Fibroblast of lung (primary cell): ENCODE results near the gene KCNK18. TPM values are rescaled to one million over a fixed set of nuclear protein-coding genes. Genes with fewer than 3 reads are reported as not detected.

Experiments
- DNase-seq, 2 donors: peaks; one replicate each; pipeline versions ENCODE4 v3.0.0 to v3.0.0-alpha.2; 2010; ENCODE audit warnings: low read depth in 2 of 2
- H2AFZ ChIP-seq: 2 replicates; pipeline ENCODE4 v1.5.1; 2012; ENCODE audit warnings: low read length, control low read depth, inconsistent platforms
- H3K27ac ChIP-seq: 2 replicates; pipeline ENCODE4 v1.5.1; 2011; ENCODE audit warnings: low read length, control low read depth; ENCODE audit not compliant: insufficient read depth
- H3K27me3 ChIP-seq: 2 replicates; pipeline ENCODE4 v1.5.1; 2011; ENCODE audit warnings: mild to moderate bottlenecking, low read length; ENCODE audit not compliant: control insufficient read depth, insufficient read depth
- H3K36me3 ChIP-seq: 2 replicates; pipeline ENCODE4 v1.5.1; 2011; ENCODE audit warnings: low read length; ENCODE audit not compliant: control insufficient read depth, insufficient read depth
- H3K4me1 ChIP-seq: 2 replicates; pipeline ENCODE4 v1.5.1; 2011; ENCODE audit warnings: low read length; ENCODE audit not compliant: control insufficient read depth, insufficient read depth; ENCODE audit errors: extremely low read depth
- H3K4me2 ChIP-seq: 2 replicates; pipeline ENCODE4 v1.5.1; 2011; ENCODE audit warnings: low read length, control low read depth; ENCODE audit not compliant: insufficient read depth; ENCODE audit errors: extremely low read depth
- H3K4me3 ChIP-seq, 4 experiments: fragments of 200-600 bp in 1 of 4; sonication (generic) in 1 of 4; replicated peaks in 1 of 4; 2 replicates each; pipeline ENCODE4 v1.5.1; 2011 to 2016; ENCODE audit warnings: low read length in 4 of 4, low read depth in 3 of 4, mild to moderate bottlenecking in 3 of 4, control low read depth in 2 of 4, inconsistent platforms in 1 of 4, mixed read lengths in 1 of 4; ENCODE audit not compliant: insufficient read depth in 1 of 4; ENCODE audit errors: control extremely low read depth in 1 of 4
- H3K79me2 ChIP-seq: 2 replicates; pipeline ENCODE4 v1.5.1; 2012; ENCODE audit warnings: mild to moderate bottlenecking, low read length, inconsistent platforms; ENCODE audit not compliant: control insufficient read depth, insufficient read depth
- H3K9ac ChIP-seq: 2 replicates; pipeline ENCODE4 v1.5.1; 2011; ENCODE audit warnings: mild to moderate bottlenecking, low read length, control low read depth; ENCODE audit not compliant: insufficient read depth
- H3K9me3 ChIP-seq: 2 replicates; pipeline ENCODE4 v1.5.1; 2012; ENCODE audit warnings: low read depth, low read length; ENCODE audit not compliant: control insufficient read depth, insufficient read depth
- H4K20me1 ChIP-seq: 2 replicates; pipeline ENCODE4 v1.5.1; 2011; ENCODE audit warnings: low read length; ENCODE audit not compliant: control insufficient read depth, insufficient read depth; ENCODE audit errors: extremely low read depth
- CTCF ChIP-seq, 2 donors: IDR thresholded peaks in 1 of 2; conservative IDR thresholded peaks in 1 of 2; 1 replicate in 1 of 2; 2 replicates in 1 of 2; pipeline ENCODE4 v1.5.1; 2011 to 2012; ENCODE audit warnings: low read length in 2 of 2, control low read depth in 1 of 2, inconsistent platforms in 1 of 2, low read depth in 1 of 2, mild to moderate bottlenecking in 1 of 2
- EZH2 ChIP-seq: IDR thresholded peaks from 2 replicates; pipeline ENCODE4 v1.5.1; 2012; ENCODE audit warnings: low read length, control low read depth, mild to moderate bottlenecking; ENCODE audit errors: missing control alignments
- polyA plus RNA-seq, 2 donors: library from polyadenylated mRNA; depleted of rRNA in 1 of 2; stranded (reverse) in 1 of 2; unstranded in 1 of 2; fragments of >200 nt; gene quantifications; 2 replicates each; pipeline ENCODE4 v1.2.1, GENCODE V29; 2011 to 2012; ENCODE audit warnings: missing spikeins in 1 of 2
- total RNA-seq: library from RNA; depleted of rRNA; stranded (reverse); fragments of >200 nt; gene quantifications from 2 replicates; pipeline ENCODE4 v1.2.1, GENCODE V29; 2014

KCNK18 gene
- total and polyA plus RNA-seq, 2 donors (not counting 1 experiment from before 2014, with no cell fraction given): not detected

DNA sequence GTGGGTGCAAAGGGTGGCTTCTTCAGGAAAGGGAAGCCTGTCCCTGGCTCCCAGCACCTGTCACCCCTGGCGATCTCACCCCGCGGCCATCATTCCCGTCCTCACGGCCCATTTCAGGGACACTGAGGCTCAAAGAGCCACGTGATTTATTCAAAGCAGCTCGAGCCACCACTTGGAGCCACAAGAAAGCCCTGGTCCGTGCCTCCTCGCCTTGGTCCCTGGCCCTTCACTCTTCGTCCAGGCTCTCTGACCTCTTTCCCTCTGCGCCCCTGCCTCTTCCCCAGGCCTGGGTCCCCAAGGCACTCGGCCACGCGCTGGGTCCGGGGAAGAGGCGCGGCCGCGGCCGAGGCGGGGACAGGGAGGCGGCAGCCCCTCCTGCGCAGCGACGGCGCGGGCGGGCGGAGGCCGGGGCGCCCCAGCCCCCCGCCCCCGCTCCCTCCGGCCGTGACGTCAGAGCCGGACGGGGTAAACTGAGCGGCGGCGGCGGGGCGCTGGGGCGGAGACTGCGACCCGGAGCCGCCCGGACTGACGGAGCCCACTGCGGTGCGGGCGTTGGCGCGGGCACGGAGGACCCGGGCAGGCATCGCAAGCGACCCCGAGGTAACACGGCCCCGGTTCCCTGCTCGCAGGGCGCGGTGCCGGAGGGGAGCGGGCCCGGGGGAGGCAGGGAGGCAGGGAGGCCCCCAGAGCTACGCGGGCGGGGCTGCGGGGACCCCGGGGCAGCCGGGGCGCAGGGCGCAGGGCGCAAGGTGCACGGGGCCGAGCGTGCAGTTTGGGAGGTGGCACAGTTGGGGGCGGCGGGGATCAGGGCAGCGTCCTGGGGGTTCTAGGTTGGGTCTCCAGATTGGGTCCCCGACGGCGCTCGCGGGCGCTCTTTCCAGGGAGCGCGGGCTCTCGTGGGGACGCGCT, 43.6 kb downstream of the KCNK18 start, which contains the start of gene SLC18A2:
Gene SLC18A2, plus strand, starts transcription at position 494 of the 909 bp plus-strand sequence. CDS start 580 bp downstream, outside the sequence.
- peak; percentile 42 for TF ChIP-seq EZH2
- TF ChIP-seq CTCF (conservative IDR thresholded peaks at IDR 0.05 in 1 of 2, IDR thresholded peaks at IDR 0.05 in 1 of 2; ENCODE audit: low read depth in 1 of 2, low read length in 2 of 2): no peak
- Histone ChIP-seq H3K36me3 (no peaks in the 10 kb centered on the region), H3K9me3 (no peaks in the 10 kb centered on the region), H3K79me2 (no peaks in the 10 kb centered on the region), H3K9ac (no peak within 1 kb of the TSS), H3K4me2 (no peak within 1 kb of the TSS), H3K4me3 (no peak within 1 kb of the TSS), H2AFZ (no peak within 1 kb of the TSS), H3K27ac (no peak within 1 kb of the TSS), H4K20me1 (no peaks in the 10 kb centered on the region), H3K4me1 (no peaks in the 10 kb centered on the region), H3K27me3 (peaks cover 3% of the 10 kb centered on the region)
- DNase-seq: no peak

GRCh38 chr10:117241541-117242462, 44.5 kb downstream of the KCNK18 start:
- no peaks in the 10 kb centered on the region for H3K36me3 ChIP-seq
- H3K4me2 ChIP-seq: no peak overlapping the region
- DNase-seq: peak in 1 of 2 donors; percentile 10
- no peak overlapping the region for H3K4me3 ChIP-seq
- no peak overlapping the region for H2AFZ ChIP-seq
- H4K20me1 ChIP-seq: no peaks in the 10 kb centered on the region
- H3K27ac ChIP-seq: no peak overlapping the region
- no peaks in the 10 kb centered on the region for H3K4me1 ChIP-seq
- TF ChIP-seq EZH2 (no peak), CTCF (conservative IDR thresholded peaks at IDR 0.05 in 1 of 2, IDR thresholded peaks at IDR 0.05 in 1 of 2; ENCODE audit: low read depth in 1 of 2, low read length in 2 of 2) (no peak)
- H3K9ac ChIP-seq: no peak overlapping the region
- H3K27me3 ChIP-seq: peaks cover 3% of the 10 kb centered on the region
- H3K9me3 ChIP-seq: no peaks in the 10 kb centered on the region
- no peaks in the 10 kb centered on the region for H3K79me2 ChIP-seq

- no peaks in the 10 kb centered on the region for H3K79me2 ChIP-seq
- H3K36me3 ChIP-seq: no peaks in the 10 kb centered on the region
- H3K27me3 ChIP-seq: peaks cover 3% of the 10 kb centered on the region
- no peaks in the 10 kb centered on the region for H4K20me1 ChIP-seq
- no peaks in the 10 kb centered on the region for H3K9me3 ChIP-seq
- TF ChIP-seq EZH2 (no peak), CTCF (conservative IDR thresholded peaks at IDR 0.05 in 1 of 2, IDR thresholded peaks at IDR 0.05 in 1 of 2; ENCODE audit: low read depth in 1 of 2, low read length in 2 of 2) (no peak)
- no peak overlapping the region for H3K9ac ChIP-seq
- H3K4me3 ChIP-seq: no peak overlapping the region
- no peak overlapping the region for H2AFZ ChIP-seq
- H3K4me1 ChIP-seq: no peaks in the 10 kb centered on the region
- H3K4me2 ChIP-seq: no peak overlapping the region
- no peak for DNase-seq
- no peak overlapping the region for H3K27ac ChIP-seq
Measured at GRCh38 chr10:117242463-117242832, 45.2 kb downstream of the KCNK18 start.
